GM12874 (cell line): ENCODE results near the gene LRRC56.

Experiments
- CTCF ChIP-seq: IDR thresholded peaks from 2 replicates; pipeline ENCODE4 v1.5.1; 2011; ENCODE audit warnings: low read depth, mild to moderate bottlenecking, control low read depth, low read length, moderate library complexity; ENCODE audit not compliant: insufficient read depth

Gene LRRC56

GRCh38 chr11:596374-596773 lies 59.0 kb downstream of the LRRC56 start:
- TF ChIP-seq CTCF, result no peak

GRCh38 chr11:597166-597725 lies 59.9 kb downstream of the LRRC56 start:
- TF ChIP-seq CTCF, result peak; percentile 46

- TF ChIP-seq CTCF, result no peak
Observed at GRCh38 chr11:598005-598680, 60.8 kb downstream of the LRRC56 start.

- no peak for TF ChIP-seq CTCF
Observed at GRCh38 chr11:601573-602245, 64.4 kb downstream of the LRRC56 start.

GRCh38 chr11:603154-603553 lies 65.8 kb downstream of the LRRC56 start:
- no peak for TF ChIP-seq CTCF
